NCI-H2196 treated with DMSO at 0.1 percent for 48 hours (cell line): ENCODE results near the gene MTFP1.
"Not testable (repeated sequence)": the region's sequence is repeated elsewhere in the genome, so short reads cannot be mapped to it uniquely, and the experiment has no call there.

Experiments
- DNase-seq: peaks from one replicate; lab custom pipeline; 2025; ENCODE audit not compliant: unreplicated experiment; lab: John Stamatoyannopoulos, UW

MTFP1 gene

DNA sequence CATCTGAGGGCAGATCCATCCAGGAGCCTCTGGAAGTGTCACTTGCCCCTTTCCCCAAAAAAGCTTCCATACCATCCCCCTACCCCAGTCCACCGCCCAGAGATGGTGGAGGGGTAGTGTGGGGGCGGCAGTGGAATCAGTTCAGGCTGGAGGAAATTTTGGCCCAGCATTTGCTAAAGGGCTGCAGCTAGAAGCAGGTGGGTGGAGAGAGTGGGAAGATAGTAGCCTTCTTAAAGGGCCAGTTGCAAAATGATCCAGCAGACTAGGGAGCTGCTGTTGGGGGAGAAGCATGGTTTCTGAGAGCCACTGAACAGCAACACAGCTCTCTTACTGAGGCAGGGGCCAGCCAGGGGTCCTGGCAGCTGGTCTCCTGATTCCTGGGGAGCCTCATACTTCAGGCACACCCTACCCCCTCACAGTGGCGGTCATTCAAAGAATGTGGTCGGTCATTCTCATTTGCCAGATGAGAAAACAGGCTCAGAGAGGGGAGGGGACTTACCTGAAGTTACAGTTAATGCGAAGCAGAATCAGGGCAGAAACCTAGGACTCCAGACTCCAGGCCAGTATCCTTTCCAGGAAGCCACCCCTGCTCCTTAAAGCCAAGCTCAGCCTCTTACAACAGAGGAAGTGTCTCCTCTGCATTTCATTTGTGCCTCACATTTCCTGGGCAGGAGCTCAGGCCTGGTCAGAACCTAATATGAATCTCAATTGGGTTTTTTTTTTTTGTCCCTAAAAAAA lies 23.4 kb upstream of the MTFP1 start:
- no peak for DNase-seq

GRCh38 chr22:30402766-30403104 lies 22.8 kb upstream of the MTFP1 start:
- DNase-seq: not testable (repeated sequence)

DNA sequence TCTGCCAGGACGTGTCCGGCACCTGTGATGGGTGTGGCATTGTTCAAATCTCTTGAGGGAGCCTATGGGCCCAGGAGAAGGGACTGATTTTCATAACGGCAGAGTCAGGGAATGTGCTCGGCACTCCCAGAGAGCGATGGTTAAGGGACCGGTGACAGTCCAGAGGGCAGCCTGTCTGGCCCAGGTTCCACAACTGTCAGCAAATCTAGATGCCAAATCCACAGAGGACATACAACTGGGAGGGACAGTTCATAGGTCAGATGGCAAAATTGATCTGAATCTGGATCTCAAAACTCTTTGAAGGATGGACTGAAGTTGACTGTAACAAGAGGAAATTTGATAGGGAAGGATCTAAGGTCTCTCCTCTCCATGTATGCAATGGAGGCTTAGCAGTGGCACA lies 21.3 kb upstream of the MTFP1 start:
- DNase-seq: no peak

GRCh38 chr22:30405731-30406130 lies 19.8 kb upstream of the MTFP1 start:
- DNase-seq: no peak

GRCh38 chr22:30406400-30406799 lies 19.2 kb upstream of the MTFP1 start:
- DNase-seq: no peak

DNA sequence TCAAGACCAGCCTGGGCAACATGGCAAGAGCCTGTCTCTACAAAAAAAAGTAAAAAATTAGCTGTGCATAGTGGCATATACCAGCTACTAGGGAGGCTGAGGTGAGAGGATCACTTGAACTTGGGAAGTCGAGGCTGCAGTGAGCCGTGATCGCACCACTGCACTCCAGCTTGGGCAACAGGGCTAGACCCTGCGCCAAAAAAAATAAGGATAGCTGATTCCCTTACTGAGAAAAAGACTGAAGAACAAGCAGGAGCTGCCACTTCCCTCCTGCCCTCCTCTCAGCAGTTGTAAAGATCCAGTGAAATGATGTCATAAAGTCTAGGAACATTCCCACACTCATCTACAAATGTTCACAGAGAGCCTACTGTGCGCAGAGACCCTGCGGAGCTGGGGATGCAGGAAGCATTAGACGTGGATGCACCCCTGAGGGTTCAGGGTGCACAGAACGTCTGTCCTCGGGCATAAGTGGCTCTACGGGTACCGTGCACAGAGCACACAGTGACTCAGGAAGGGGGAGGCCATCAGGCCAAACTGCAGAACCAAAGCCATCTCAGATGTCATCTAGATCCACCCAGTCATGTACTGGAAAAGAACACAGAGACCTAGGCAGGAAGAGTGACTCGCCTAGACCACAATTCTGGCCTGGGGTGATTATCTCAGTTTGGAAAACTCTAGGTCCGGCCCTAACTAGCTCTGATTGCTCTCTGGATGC lies 17.0 kb upstream of the MTFP1 start:
- no peak for DNase-seq

DNA sequence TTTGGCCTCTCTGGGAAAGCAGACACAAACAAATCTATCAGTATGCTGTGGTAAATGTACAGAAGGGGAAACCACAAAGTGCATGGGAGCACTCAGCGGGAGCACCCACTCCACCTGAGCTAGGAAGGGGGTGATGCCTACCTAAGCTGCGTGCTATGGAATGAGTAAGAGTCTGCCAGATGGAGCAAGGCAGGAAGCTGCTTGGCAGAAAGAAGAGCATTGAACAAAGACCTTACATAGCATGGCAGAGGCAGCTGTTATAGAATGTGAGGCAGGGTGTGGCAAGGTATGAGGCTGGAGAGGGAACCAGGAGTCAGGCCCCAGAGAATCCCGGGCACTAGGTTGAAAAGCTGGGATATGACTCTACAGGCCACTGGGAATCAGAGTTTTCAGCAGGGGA lies 13.8 kb upstream of the MTFP1 start:
- no peak for DNase-seq

DNA sequence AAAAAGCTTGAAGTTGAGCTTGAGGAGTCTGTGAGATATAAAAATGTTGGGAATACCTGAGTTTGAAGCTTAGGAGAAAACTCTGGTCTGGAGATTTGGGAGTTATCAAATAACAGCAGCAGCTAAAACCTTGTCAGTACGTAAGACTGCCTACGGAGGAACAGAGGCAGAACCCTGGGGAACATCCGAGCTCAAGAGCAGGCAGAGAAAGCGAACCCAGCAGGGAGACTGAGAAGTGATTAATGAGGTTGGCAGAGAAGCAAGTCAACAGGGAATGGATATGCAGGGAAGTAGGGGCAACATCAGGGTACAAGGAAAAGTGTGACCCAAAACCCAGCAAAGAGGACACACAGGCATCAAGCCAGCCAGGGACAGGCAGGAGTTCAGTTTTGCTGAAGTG lies 12.6 kb upstream of the MTFP1 start:
- DNase-seq: no peak

DNA sequence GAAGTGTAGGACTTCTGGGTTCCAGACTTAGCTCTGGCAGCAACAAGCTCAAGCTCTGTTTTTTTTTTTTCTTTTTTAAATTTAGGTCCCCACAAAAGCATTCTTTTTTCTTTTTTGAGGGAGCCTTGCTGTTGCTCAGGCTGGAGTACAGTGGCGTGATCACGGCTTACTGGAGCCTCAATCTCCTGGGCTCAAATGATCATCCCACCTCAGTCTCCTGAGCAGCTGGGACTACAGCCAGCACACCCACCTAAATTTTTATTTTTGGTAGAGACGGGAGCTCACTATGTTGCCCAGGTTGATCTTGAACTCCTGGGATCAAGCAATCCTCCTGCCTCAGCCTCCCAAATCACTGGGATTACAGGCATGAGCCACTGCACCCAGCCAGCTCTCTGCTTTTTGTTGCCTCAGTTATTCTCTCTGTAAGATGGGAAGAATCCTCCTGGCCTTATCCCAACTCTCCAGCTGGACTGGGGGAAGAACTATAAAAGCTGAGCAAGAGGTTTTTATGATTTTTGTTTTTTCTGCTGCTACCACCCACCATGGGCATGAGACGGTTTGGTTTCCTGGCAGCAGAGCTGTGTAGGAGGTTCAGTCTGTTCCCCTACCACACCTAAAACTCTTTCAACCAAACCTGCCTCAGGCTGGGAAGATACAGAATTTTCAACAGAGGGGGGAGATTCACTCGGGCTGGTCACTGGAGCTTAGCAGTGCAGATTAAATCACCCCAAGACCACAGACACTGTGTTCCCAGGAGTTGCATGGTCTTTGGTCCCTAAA lies 11.6 kb upstream of the MTFP1 start:
- no peak for DNase-seq

- DNase-seq: no peak
Observed at GRCh38 chr22:30414525-30415047, 11.0 kb upstream of the MTFP1 start.

DNA sequence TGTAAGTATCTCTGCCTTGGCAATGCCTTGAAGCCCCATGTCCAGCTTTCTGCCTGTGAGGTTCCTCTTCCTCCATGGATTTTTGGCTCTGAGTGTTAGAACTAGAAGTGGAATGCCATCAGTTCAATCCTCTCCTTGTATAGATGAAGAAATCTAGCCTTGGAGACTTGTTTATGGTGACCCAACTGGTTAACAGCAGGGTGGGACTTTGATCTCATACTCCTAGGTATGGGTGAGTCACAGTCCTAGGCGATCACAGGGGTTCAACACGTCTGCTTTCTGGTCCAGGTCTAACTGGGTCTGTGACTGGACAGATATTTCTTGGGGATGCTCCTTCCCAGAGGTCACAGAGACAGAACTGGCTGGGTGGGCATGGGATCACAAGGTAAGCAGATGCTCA lies 9.2 kb upstream of the MTFP1 start:
- no peak for DNase-seq

DNA sequence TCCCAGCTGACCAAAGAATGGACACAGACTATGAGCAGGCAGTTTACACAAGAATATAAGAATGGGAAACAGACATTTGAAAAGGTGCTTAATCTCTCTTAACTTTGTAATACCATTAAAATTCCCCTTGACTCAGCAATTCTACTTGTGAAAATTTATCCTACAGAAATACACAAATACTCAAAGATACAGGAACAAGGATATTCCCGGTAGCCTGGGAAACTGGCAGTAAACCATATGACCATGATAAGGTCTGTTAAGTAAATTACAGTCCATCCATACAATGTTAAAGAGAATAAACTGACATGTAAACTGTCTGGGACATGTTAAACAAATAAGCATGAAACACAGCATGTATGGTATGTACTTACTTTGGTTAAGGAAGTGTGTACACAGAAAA lies 8.7 kb upstream of the MTFP1 start:
- no peak for DNase-seq

DNA sequence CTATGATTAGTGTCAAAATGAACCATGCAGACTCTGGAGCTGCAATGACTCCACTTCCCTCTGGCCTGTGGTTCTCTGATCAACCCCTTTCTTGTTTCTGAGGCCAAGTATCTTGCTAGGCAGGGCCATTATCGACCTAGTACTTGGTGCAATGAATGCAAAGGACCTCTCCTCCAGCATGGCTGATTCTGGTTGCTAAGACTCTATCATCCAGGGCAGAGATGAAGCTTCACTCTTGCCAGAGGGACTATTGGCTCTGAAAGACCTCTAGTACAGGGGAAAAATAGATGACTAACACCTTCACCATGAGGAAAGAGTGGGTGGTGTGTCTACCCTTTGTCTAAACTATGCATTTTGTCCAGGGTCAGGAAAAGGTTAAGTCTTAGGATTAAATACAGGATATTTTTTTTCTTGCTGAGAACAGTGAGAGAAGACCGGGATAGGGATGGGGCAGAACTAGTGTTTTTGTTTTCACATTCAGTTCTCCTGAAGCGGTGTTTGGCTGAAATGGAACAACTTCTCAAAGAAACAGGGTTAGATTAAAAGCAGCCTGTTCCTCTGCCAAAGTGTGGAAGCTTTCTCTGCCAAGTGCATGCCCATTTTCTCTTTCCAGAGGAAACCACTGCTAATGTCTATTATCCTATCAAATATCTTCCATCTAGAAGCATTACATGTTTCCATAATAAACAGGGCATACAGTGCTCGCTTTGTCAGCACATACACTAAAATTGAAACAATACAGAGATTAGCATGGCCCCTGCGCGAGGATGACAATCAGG lies 5.0 kb upstream of the MTFP1 start:
- DNase-seq: no peak

- DNase-seq: no peak
Observed at GRCh38 chr22:30421695-30422480, 3.7 kb upstream of the MTFP1 start.

GRCh38 chr22:30422481-30423300 lies 2.9 kb upstream of the MTFP1 start:
- DNase-seq: no peak

DNA sequence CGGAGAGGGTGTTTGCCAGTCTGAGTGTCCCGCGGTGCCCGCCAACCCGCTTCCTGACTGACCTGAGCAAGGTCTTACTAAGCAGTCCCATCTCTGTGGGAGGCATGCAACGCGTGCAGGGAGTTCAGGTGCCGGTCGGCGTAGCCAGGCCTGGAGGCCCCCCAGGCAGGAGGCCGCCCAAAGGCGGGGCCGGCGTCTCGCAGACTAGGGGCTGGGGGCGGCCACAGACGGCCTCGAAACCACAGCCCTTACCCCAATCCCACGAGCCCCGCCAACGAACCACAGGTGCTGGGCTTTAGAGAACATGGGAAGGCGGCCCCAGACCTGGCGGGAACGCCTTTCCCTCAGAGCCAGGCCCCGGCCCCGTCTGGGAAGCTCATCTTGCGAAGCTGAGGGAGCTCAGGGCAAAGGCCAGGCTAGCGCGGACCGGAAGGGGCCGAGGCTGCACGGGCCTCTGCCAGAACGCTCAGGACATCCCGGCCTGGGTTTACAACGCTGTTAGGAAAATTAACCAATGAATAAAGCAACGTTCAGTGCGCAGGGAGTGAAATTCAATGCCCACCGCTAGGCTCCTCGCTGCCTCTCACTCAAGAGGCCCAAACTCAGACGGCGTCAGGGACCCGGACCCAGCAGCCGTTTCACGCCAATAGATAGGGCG lies 2.1 kb upstream of the MTFP1 start:
- no peak for DNase-seq

DNA sequence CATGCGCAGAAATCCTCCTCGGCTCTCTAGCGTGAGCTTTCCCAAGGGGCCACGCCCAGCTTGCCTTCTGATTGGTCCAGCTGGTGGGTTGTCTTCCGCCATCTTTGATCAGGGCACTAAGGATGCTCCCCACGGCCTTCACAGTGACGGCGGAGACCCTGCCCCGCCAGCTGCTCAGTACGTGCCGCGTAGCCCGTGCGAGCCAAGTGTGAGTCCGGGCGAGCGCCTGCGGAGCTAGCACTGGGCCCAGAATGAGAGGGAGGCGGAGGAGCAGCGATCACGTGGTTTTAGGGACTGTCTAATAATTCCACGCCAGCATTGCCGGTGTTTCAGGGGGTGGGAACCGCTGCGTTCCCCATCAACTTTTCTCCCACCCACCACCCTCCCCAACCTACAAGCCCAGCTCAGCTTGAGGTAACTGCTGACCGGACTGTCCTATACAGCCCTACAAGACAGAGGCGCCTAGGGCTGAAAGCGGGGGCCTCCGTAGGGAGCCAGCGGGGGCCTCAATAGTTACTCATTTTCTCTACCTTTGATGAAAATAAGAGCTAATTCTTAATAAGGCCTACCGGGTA lies 1.5 kb upstream of the MTFP1 start:
- peak; percentile 93 for DNase-seq

GRCh38 chr22:30424534-30425326 lies 838 bp upstream of the MTFP1 start:
- DNase-seq: no peak
